ENCODE measurements around the gene SSTR3. TPM values are rescaled to one million over a fixed set of nuclear protein-coding genes. Genes with fewer than 3 reads are reported as not detected.
"Not testable (repeated sequence)": the region's sequence is repeated elsewhere in the genome, so short reads cannot be mapped to it uniquely, and the experiment has no call there.

Gene SSTR3
- not detected for total RNA-seq
- long read RNA-seq: 0 reads

- no peak for DNase-seq
- intact Hi-C loops (cut with micrococcal nuclease): no loop called here
- ATAC-seq: peak; percentile 33
These were observed at the start of gene SSTR3 for GRCh38 chr22:37212174-37212906. SSTR3 (minus strand) TSS chr22:37212477; CDS start chr22:37207803, 4,674 bp downstream.

GRCh38 chr22:37260901-37261336, 48.6 kb upstream of the SSTR3 start:
- intact Hi-C loops (cut with micrococcal nuclease): no loop called here
- DNase-seq: peak; percentile 59

GRCh38 chr22:37260155-37260795, 48.0 kb upstream of the SSTR3 start:
- intact Hi-C loops (cut with micrococcal nuclease): no loop called here
- ATAC-seq (no peak), DNase-seq (peak; percentile 3)

More at GRCh38 chr22:37260901-37261336, 48.6 kb upstream of the SSTR3 start:
- ATAC-seq: peak; percentile 75

GRCh38 chr22:37259540-37260029, 47.3 kb upstream of the SSTR3 start:
- intact Hi-C loops (cut with micrococcal nuclease): no loop called here

GRCh38 chr22:37258753-37259401, 46.6 kb upstream of the SSTR3 start:
- ATAC-seq: no peak
- peak; percentile 2 for DNase-seq
- intact Hi-C loops (cut with micrococcal nuclease): no loop called here

More at GRCh38 chr22:37259540-37260029, 47.3 kb upstream of the SSTR3 start:
- DNase-seq (peak; percentile 20), ATAC-seq (peak; percentile 35)

- peak; percentile 0 for DNase-seq
- intact Hi-C loops (cut with micrococcal nuclease): no loop called here
- no peak for ATAC-seq
These were observed 45.9 kb upstream of the SSTR3 start for GRCh38 chr22:37258005-37258752.

- ATAC-seq (no peak), DNase-seq (peak; percentile 17)
- intact Hi-C loops (cut with micrococcal nuclease): no loop called here
These were observed 43.9 kb upstream of the SSTR3 start for GRCh38 chr22:37256075-37256726.

GRCh38 chr22:37255558-37256006, 43.3 kb upstream of the SSTR3 start:
- intact Hi-C loops (cut with micrococcal nuclease): no loop called here
- ATAC-seq (no peak), DNase-seq (no peak)

GRCh38 chr22:37254867-37255233, 42.6 kb upstream of the SSTR3 start:
- no peak for ATAC-seq
- no peak for DNase-seq
- intact Hi-C loops (cut with micrococcal nuclease): no loop called here

GRCh38 chr22:37254209-37254866, 42.1 kb upstream of the SSTR3 start:
- intact Hi-C loops (cut with micrococcal nuclease): no loop called here
- ATAC-seq: no peak
- DNase-seq: peak; percentile 5

- no peak for ATAC-seq
- no peak for DNase-seq
- intact Hi-C loops (cut with micrococcal nuclease): no loop called here
These were observed 40.9 kb upstream of the SSTR3 start for GRCh38 chr22:37253126-37253660.

- intact Hi-C loops (cut with micrococcal nuclease); ATAC-seq: not testable (repeated sequence)
- peak; percentile 7 for DNase-seq
These were observed 39.6 kb upstream of the SSTR3 start for GRCh38 chr22:37251836-37252235.

GRCh38 chr22:37249986-37250385, 37.7 kb upstream of the SSTR3 start:
- intact Hi-C loops (cut with micrococcal nuclease): no loop called here
- DNase-seq (no peak), ATAC-seq (no peak)

- ATAC-seq (no peak), DNase-seq (no peak)
- intact Hi-C loops (cut with micrococcal nuclease): no loop called here
These were observed 36.0 kb upstream of the SSTR3 start for GRCh38 chr22:37248251-37248650.

GRCh38 chr22:37245740-37246139, 33.5 kb upstream of the SSTR3 start:
- intact Hi-C loops (cut with micrococcal nuclease): no loop called here
- no peak for DNase-seq
- ATAC-seq: no peak

GRCh38 chr22:37244922-37245722, 32.8 kb upstream of the SSTR3 start:
- DNase-seq (no peak), ATAC-seq (no peak)
- intact Hi-C loops (cut with micrococcal nuclease): no loop called here
